ENCODE measurements around the gene FAM83F. TPM values are rescaled to one million over a fixed set of nuclear protein-coding genes. Genes with fewer than 3 reads are reported as not detected.

Gene FAM83F
- total and polyA plus RNA-seq, 10 of the 15 experiments (the other 5 are each of a cell fraction or from before 2014, with no cell fraction given), result 0.01 to 0.05 (median 0.01) TPM; not detected in 7

DNA sequence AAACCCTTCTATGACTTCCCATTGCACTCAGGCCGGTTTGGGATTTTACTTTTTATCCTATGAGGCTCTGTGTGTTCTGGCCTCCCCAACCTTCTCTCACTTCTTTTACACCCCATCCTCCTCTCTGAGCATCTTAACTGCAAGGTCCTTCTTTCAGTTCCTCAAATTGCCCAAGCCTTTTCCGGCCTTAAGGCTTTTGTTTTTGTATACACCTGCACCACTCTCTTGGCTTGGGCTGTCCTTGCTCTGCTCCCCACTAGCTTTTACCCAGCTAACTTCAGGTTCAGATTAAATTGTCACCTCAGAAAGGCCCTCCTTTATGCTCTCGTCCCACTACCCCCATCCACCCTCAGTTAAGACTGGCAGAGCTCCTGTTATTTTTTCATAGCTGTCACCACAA lies 55.5 kb downstream of the FAM83F start (continued):
- TF ChIP-seq, protein P1, sequence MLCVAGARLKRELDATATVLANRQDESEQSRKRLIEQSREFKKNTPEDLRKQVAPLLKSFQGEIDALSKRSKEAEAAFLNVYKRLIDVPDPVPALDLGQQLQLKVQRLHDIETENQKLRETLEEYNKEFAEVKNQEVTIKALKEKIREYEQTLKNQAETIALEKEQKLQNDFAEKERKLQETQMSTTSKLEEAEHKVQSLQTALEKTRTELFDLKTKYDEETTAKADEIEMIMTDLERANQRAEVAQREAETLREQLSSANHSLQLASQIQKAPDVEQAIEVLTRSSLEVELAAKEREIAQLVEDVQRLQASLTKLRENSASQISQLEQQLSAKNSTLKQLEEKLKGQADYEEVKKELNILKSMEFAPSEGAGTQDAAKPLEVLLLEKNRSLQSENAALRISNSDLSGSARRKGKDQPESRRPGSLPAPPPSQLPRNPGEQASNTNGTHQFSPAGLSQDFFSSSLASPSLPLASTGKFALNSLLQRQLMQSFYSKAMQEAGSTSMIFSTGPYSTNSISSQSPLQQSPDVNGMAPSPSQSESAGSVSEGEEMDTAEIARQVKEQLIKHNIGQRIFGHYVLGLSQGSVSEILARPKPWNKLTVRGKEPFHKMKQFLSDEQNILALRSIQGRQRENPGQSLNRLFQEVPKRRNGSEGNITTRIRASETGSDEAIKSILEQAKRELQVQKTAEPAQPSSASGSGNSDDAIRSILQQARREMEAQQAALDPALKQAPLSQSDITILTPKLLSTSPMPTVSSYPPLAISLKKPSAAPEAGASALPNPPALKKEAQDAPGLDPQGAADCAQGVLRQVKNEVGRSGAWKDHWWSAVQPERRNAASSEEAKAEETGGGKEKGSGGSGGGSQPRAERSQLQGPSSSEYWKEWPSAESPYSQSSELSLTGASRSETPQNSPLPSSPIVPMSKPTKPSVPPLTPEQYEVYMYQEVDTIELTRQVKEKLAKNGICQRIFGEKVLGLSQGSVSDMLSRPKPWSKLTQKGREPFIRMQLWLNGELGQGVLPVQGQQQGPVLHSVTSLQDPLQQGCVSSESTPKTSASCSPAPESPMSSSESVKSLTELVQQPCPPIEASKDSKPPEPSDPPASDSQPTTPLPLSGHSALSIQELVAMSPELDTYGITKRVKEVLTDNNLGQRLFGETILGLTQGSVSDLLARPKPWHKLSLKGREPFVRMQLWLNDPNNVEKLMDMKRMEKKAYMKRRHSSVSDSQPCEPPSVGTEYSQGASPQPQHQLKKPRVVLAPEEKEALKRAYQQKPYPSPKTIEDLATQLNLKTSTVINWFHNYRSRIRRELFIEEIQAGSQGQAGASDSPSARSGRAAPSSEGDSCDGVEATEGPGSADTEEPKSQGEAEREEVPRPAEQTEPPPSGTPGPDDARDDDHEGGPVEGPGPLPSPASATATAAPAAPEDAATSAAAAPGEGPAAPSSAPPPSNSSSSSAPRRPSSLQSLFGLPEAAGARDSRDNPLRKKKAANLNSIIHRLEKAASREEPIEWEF (IDR thresholded peaks at IDR 0.05; ENCODE audit: insufficient replicate concordance, low read depth, low read length), result no peak
- TF ChIP-seq ASH2L (IDR thresholded peaks at IDR 0.05; ENCODE audit: borderline replicate concordance, low read depth) (no peak), ZNF24 (IDR thresholded peaks at IDR 0.05) (no peak), TCF7 (IDR thresholded peaks at IDR 0.05; ENCODE audit: borderline replicate concordance) (no peak)

DNA sequence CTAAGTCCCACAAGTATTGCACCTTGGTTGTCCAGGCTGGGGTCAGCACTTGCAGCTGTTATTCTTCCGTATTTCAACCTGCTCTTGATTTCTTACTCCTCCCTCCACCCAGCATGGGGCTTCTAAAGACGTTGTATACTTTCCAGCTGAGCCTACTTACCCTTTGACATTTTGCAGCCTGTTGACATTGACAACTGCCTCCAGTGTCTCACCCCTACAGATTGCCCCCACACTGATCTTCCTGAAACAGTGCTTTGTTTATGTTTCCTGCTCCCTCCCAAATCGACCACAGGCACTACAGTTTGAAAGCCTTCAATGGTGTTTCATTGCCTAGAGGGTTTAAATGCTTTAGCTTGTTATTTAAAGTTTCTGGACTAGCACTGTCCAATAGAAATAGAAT lies 56.6 kb downstream of the FAM83F start:
- in situ Hi-C loops (cut with MboI) (no loop called here), intact Hi-C loops (cut with micrococcal nuclease; ENCODE audit: unreplicated experiment) (loop anchor here (2.0 kb wide), 1 partner anchor 49 kb away; no protein-coding TSS in a partner anchor)
- FAIRE-seq, result peak; percentile 23
- Histone ChIP-seq H3K79me2 (ENCODE audit: control insufficient read depth, insufficient read depth, low read length) (peaks cover 6% of the 10 kb centered on the region), H2AFZ (ENCODE audit: control insufficient read depth, low read depth, low read length) (no peak overlapping the region), H3K9ac (ENCODE audit: control insufficient read depth, insufficient read depth, low read length) (no peak overlapping the region), H3K27me3 (replicated peaks in 1 of 2; ENCODE audit: control insufficient read depth in 2 of 2, insufficient read depth in 2 of 2, low read length in 1 of 2) (no peaks in the 10 kb centered on the region), H4K20me1 (ENCODE audit: control insufficient read depth, insufficient read depth) (no peaks in the 10 kb centered on the region; the same call in none of the 2 replicates), H3K4me1 (ENCODE audit: control insufficient read depth, insufficient read depth, low read length) (peaks cover 41% of the 10 kb centered on the region), H3K4me2 (ENCODE audit: control insufficient read depth, insufficient read depth) (peak overlapping the region; percentile 48), H3K36me3 (ENCODE audit: control insufficient read depth in 2 of 2, insufficient read depth in 2 of 2, low read length in 1 of 2) (no peaks in the 10 kb centered on the region), H3K4me3 (no peak overlapping the region), H3K27ac (ENCODE audit: control insufficient read depth, insufficient read depth) (peak overlapping the region; percentile 55), H3K9me3 (replicated peaks; ENCODE audit: control insufficient read depth, insufficient read depth, low read length) (no peaks in the 10 kb centered on the region)
- 14% methylated on average over 3 of the region's 3 CpGs for WGBS (ENCODE audit: insufficient coverage, insufficient replicate concordance, low lambda C conversion rate, missing lambda C conversion rate)
- RAD21 ChIA-PET (ENCODE audit: unreplicated experiment), result interaction anchor here (0.7 kb wide), 1 partner anchor 85 kb away, joined by 3 read pairs; no protein-coding TSS in a partner anchor
- CTCF ChIA-PET, result interaction anchor here (0.9 to 1.5 kb wide), 3 partner anchors 15 to 298 kb away, joined by 3 to 7 read pairs (median 4); no protein-coding TSS in a partner anchor
- no peak for DNase-seq (ENCODE audit: low read depth, low spot score)
- BruUV-seq (replicated peaks), result no TSS peak
- POLR2A ChIA-PET, result no interaction called here
- SMC1A ChIA-PET (ENCODE audit: uncharacterized antibody, unreplicated experiment), result interaction anchor here (1.0 to 1.7 kb wide), 7 partner anchors 20 to 164 kb away, joined by 3 to 4 read pairs (median 3); no protein-coding TSS in a partner anchor
- no peak for ATAC-seq
- TF ChIP-seq, protein P2, sequence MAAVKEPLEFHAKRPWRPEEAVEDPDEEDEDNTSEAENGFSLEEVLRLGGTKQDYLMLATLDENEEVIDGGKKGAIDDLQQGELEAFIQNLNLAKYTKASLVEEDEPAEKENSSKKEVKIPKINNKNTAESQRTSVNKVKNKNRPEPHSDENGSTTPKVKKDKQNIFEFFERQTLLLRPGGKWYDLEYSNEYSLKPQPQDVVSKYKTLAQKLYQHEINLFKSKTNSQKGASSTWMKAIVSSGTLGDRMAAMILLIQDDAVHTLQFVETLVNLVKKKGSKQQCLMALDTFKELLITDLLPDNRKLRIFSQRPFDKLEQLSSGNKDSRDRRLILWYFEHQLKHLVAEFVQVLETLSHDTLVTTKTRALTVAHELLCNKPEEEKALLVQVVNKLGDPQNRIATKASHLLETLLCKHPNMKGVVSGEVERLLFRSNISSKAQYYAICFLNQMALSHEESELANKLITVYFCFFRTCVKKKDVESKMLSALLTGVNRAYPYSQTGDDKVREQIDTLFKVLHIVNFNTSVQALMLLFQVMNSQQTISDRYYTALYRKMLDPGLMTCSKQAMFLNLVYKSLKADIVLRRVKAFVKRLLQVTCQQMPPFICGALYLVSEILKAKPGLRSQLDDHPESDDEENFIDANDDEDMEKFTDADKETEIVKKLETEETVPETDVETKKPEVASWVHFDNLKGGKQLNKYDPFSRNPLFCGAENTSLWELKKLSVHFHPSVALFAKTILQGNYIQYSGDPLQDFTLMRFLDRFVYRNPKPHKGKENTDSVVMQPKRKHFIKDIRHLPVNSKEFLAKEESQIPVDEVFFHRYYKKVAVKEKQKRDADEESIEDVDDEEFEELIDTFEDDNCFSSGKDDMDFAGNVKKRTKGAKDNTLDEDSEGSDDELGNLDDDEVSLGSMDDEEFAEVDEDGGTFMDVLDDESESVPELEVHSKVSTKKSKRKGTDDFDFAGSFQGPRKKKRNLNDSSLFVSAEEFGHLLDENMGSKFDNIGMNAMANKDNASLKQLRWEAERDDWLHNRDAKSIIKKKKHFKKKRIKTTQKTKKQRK (IDR thresholded peaks at IDR 0.05; ENCODE audit: low read depth, low read length), result no peak
- TF ChIP-seq POLR2A (IDR thresholded peaks at IDR 0.05; ENCODE audit: low read depth, low read length) (no peak), SREBF1 (IDR thresholded peaks at IDR 0.05; ENCODE audit: low read length) (no peak), ESRRA (IDR thresholded peaks at IDR 0.05; ENCODE audit: low read length) (no peak), EED (IDR thresholded peaks at IDR 0.05; ENCODE audit: low read depth) (no peak), NR2F1 (conservative IDR thresholded peaks at IDR 0.05) (no peak)
- TF ChIP-seq, protein P3, sequence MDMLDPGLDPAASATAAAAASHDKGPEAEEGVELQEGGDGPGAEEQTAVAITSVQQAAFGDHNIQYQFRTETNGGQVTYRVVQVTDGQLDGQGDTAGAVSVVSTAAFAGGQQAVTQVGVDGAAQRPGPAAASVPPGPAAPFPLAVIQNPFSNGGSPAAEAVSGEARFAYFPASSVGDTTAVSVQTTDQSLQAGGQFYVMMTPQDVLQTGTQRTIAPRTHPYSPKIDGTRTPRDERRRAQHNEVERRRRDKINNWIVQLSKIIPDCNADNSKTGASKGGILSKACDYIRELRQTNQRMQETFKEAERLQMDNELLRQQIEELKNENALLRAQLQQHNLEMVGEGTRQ (IDR thresholded peaks at IDR 0.05; ENCODE audit: borderline replicate concordance, low read depth, low read length), result no peak

All from GM12878 (cell line).